Pericardium fibroblast (primary cell): ENCODE results near the gene TACR3. TPM values are rescaled to one million over a fixed set of nuclear protein-coding genes. Genes with fewer than 3 reads are reported as not detected.

ENCODE experiments used
- total RNA-seq: library from RNA; depleted of rRNA; stranded (reverse); fragments of >200 nt; gene quantifications from 2 replicates; pipeline ENCODE4 v1.2.3, GENCODE V29; 2015

The TACR3 gene, protein sequence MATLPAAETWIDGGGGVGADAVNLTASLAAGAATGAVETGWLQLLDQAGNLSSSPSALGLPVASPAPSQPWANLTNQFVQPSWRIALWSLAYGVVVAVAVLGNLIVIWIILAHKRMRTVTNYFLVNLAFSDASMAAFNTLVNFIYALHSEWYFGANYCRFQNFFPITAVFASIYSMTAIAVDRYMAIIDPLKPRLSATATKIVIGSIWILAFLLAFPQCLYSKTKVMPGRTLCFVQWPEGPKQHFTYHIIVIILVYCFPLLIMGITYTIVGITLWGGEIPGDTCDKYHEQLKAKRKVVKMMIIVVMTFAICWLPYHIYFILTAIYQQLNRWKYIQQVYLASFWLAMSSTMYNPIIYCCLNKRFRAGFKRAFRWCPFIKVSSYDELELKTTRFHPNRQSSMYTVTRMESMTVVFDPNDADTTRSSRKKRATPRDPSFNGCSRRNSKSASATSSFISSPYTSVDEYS
- not detected in 2 replicates for total RNA-seq

DNA sequence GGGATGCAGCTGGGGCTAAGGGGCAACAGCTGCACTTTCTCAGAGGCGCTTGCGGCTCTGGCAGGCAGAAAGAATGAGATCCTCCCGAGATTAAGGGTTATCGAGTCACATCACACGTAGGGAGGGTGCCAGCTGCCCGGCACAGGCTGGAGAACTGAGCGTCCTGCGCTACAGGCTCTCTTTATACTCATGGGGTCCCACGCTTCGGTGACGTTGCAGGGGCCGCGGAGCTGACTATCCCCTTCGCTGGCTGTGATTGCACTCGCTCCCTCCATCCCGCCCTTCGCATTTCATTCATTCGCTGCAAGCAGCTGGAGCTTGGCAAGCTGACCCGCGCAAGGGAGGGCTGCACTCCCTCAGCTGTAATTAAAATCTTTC, at the start of gene TACR3:
TACR3 (minus strand) TSS at position 156 of the 378 bp plus-strand sequence. CDS start 310 bp downstream, outside the sequence.

